K562 (cell line): ENCODE data around the gene DCAF8. TPM values are rescaled to one million over a fixed set of nuclear protein-coding genes. Genes with fewer than 3 reads are reported as not detected.
A peak's percentile ranks its signal among the peaks of the same experiment; 100 is the strongest.

ENCODE experiments used
- ARHGAP35 ChIP-seq: fragments of 450-650 bp; IDR thresholded peaks from 2 replicates; pipeline ENCODE4 v1.6.1; 2018; ENCODE audit not compliant: partially characterized antibody
- BACH1 ChIP-seq: fragments of 200-800 bp; sonication (Bioruptor generic); IDR thresholded peaks from 2 replicates; pipeline ENCODE4 v1.6.1; 2016; ENCODE audit warnings: missing genetic modification characterization, missing compliant biosample characterization
- CTBP1 ChIP-seq: fragments of 450-650 bp; IDR thresholded peaks from 2 replicates; pipeline ENCODE4 v1.6.1; 2016; ENCODE audit warnings: borderline replicate concordance
- FOSL1 ChIP-seq: fragments of 200-800 bp; sonication (Bioruptor generic); conservative IDR thresholded peaks from 2 replicates; pipeline ENCODE4 v1.6.1; 2016; ENCODE audit warnings: missing genetic modification characterization, missing compliant biosample characterization
- MAFF ChIP-seq: IDR thresholded peaks from 2 replicates; pipeline ENCODE4 v1.6.1; 2012; ENCODE audit warnings: low read length, improper control_type of control experiment
- MYBL2 ChIP-seq, 2 experiments: fragments of 450-650 bp in 1 of 2; sonication (generic) in 1 of 2; formaldehyde crosslinking in 1 of 2; IDR thresholded peaks; 2 replicates each; pipeline versions ENCODE4 v1.6.1 to v1.8.1; 2017 to 2022; ENCODE audit warnings: borderline replicate concordance in 1 of 2, inconsistent platforms in 1 of 2, low read depth in 1 of 2, mild to moderate bottlenecking in 1 of 2, missing genetic modification reagents in 1 of 2, moderate library complexity in 1 of 2
- NFATC3 ChIP-seq: fragments of 450-650 bp; IDR thresholded peaks from 2 replicates; pipeline ENCODE4 v1.6.1; 2017; ENCODE audit warnings: mild to moderate bottlenecking
- NFRKB ChIP-seq: fragments of 450-650 bp; IDR thresholded peaks from 2 replicates; pipeline ENCODE4 v1.6.1; 2016; ENCODE audit warnings: low read depth
- OTX1 ChIP-seq: fragments of 450-650 bp; formaldehyde crosslinking; IDR thresholded peaks from 2 replicates; pipeline ENCODE4 v1.4.0; 2022; ENCODE audit warnings: mild to moderate bottlenecking
- PCBP1 ChIP-seq: fragments of 200-400 bp; formaldehyde crosslinking; IDR thresholded peaks from 2 replicates; pipeline ENCODE4 v1.6.1; 2018; ENCODE audit warnings: mild to moderate bottlenecking, low read depth, low read length; ENCODE audit not compliant: poor library complexity, severe bottlenecking
- RFX7 ChIP-seq: fragments of 250-450 bp; sonication (Bioruptor Pico); IDR thresholded peaks from 2 replicates; pipeline ENCODE4 v1.5.1; 2021; ENCODE audit warnings: mild to moderate bottlenecking
- SAFB2 ChIP-seq: fragments of 200-400 bp; formaldehyde crosslinking; IDR thresholded peaks from 2 replicates; pipeline ENCODE4 v1.6.1; 2018; ENCODE audit warnings: borderline replicate concordance, low read length, low read depth, moderate library complexity; ENCODE audit not compliant: severe bottlenecking
- SIX5 ChIP-seq, 2 experiments: IDR thresholded peaks; 2 replicates each; pipeline ENCODE4 v1.6.1; 2011; ENCODE audit warnings: low read length in 2 of 2, borderline replicate concordance in 1 of 2, low read depth in 1 of 2, mild to moderate bottlenecking in 1 of 2, moderate library complexity in 1 of 2; ENCODE audit not compliant: insufficient read depth in 1 of 2
- SMAD1 ChIP-seq: fragments of 150-350 bp; IDR thresholded peaks from 2 replicates; pipeline ENCODE4 v1.6.1; 2014; ENCODE audit warnings: low read length, low read depth; ENCODE audit not compliant: partially characterized antibody
- SREBF2 ChIP-seq: sonication (generic); formaldehyde crosslinking; IDR thresholded peaks from 2 replicates; pipeline ENCODE4 v1.4.0; 2020; ENCODE audit warnings: mild to moderate bottlenecking, missing genetic modification reagents
- U2AF2 ChIP-seq: fragments of 200-400 bp; formaldehyde crosslinking; optimal IDR thresholded peaks from 2 replicates; pipeline ENCODE3; 2017; ENCODE audit warnings: low read depth, mild to moderate bottlenecking, low read length
- ZBED1 ChIP-seq: IDR thresholded peaks from 2 replicates; pipeline ENCODE4 v1.6.1; 2014
- ZFP30 ChIP-seq: fragments of 250-450 bp; sonication (Bioruptor Pico); IDR thresholded peaks from 2 replicates; pipeline ENCODE4 v1.8.0; 2022; ENCODE audit warnings: moderate library complexity, mild to moderate bottlenecking, inconsistent platforms, borderline replicate concordance
- ZNF134 ChIP-seq: fragments of 250-450 bp; sonication (Bioruptor Pico); conservative IDR thresholded peaks from 2 replicates; pipeline ENCODE4 v1.4.0; 2020
- ZNF354B ChIP-seq: fragments of 250-450 bp; sonication (Bioruptor Pico); IDR thresholded peaks from 2 replicates; pipeline ENCODE4 v1.4.0; 2020
- ZNF551 ChIP-seq: fragments of 250-450 bp; sonication (Bioruptor Pico); IDR thresholded peaks from 2 replicates; pipeline ENCODE4 v1.5.0; 2021; ENCODE audit warnings: mild to moderate bottlenecking, moderate library complexity
- ZNF76 ChIP-seq: fragments of 250-450 bp; sonication (Bioruptor Pico); IDR thresholded peaks from 2 replicates; pipeline ENCODE4 v1.4.0; 2020; ENCODE audit warnings: mild to moderate bottlenecking, moderate library complexity, borderline replicate concordance
- polyA plus RNA-seq, 8 experiments: library from polyadenylated mRNA; depleted of rRNA in 4 of 8; stranded (reverse) in 5 of 8; unstranded in 3 of 8; fragments of >200 nt; fragmentation: Nextera tagmentation in 2 of 8; fragmentation: Illumina TruSeq in 1 of 8; extraction: Ambion mirVana in 2 of 8; extraction: Trizol in 1 of 8; gene quantifications; 2 replicates each; pipeline versions ENCODE4 v1.2.1 to v1.2.3, GENCODE V29; 2011 to 2014; ENCODE audit warnings: inconsistent platforms in 1 of 8, missing spikeins in 1 of 8
- total RNA-seq, 7 experiments: library from RNA; depleted of rRNA in 6 of 7; stranded (reverse); fragments of >200 nt in 6 of 7; fragmentation: Illumina TruSeq in 2 of 7; extraction: Trizol in 2 of 7; gene quantifications; 2 replicates each; pipeline versions ENCODE4 v1.2.1 to v1.2.3, GENCODE V29; 2011 to 2021; ENCODE audit warnings: low replicate concordance in 1 of 7
- TF ChIP-seq, protein P1 (sequence below), 2 experiments: IDR thresholded peaks; 2 replicates each; pipeline ENCODE4 v1.6.1; 2012; ENCODE audit warnings: improper control_type of control experiment in 2 of 2, low read depth in 2 of 2, low read length in 2 of 2, borderline replicate concordance in 1 of 2
- TF ChIP-seq, protein P2 (sequence below): fragments of 450-650 bp; IDR thresholded peaks from 2 replicates; pipeline ENCODE4 v1.6.1; 2016; ENCODE audit warnings: low read depth, mild to moderate bottlenecking, moderate library complexity
- TF ChIP-seq, protein P3 (sequence below): sonication (generic); formaldehyde crosslinking; IDR thresholded peaks from 2 replicates; pipeline ENCODE4 v1.9.0; 2022; ENCODE audit warnings: mild to moderate bottlenecking, missing genetic modification reagents

The DCAF8 gene
- total and polyA plus RNA-seq, 9 of the 15 experiments (the other 6 are each of a cell fraction or from before 2014, with no cell fraction given) = 11.6 to 149 (median 81.3) TPM

DNA sequence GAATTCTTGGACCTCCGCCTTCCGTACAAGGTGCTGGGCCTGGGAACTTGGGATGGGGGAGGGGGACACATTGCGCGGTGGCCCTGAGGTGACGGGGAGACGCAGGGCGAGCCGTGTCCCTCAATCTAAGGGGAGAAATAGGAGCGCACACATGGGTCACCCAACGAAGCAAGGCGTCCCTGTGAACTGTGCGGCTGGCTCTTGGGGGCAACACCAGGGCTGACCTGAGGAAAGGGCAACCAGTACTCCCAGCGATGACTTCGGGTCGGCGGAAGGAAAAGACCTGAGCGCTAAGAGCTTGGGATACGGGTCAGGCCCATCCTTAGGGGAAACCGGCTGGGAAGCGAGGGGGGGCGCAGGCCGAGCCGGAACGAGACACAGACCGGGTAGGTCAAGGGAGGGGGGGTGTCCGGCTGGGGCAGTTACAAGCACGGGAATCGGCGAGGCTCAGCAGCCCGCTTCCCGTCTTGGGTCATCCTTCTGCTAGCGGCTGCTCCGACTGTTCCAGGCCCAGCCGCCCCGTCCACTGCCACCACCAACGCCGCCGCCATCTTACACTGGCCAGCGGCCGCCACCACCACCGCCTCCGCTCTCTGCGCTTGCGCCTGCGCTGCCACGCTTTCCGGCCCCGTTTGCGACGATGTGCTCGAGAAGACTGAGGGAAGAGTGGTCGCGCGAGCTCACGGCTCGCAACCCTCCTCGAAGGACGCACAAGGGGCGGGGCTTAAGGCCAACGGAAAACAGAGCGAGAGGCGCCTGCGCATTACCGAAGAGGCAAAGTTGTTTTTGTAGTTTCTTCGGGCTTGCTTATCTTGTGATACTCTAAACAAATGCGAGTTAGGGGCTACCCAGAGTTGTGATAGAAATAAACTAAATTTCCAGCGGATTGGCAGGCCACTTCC is at the start of gene DCAF8 (continued):
- TF ChIP-seq ZNF76 (CRISPR knock-in tag) (no peak), ZFP30 (CRISPR knock-in tag) (no peak), PCBP1 (peak; percentile 67), SAFB2 (no peak), ZNF551 (CRISPR knock-in tag) (no peak), NFATC3 (no peak), SMAD1 (peak; percentile 77), ZNF134 (no peak), SREBF2 (no peak), FOSL1 (tag) (peak; percentile 82), CTBP1 (peak; percentile 38; the same call in 1 of the 2 replicates), BACH1 (no peak), U2AF2 (no peak), NFRKB (peak; percentile 98), OTX1 (CRISPR knock-in tag) (peak; percentile 69; the same call in 1 of the 2 replicates), ZBED1 (peak; percentile 39; the same call in 1 of the 2 replicates), MAFF (no peak), MYBL2 (IDR thresholded peaks at IDR 0.05; ENCODE audit: low read depth) (peak; percentile 32; the same call in 1 of the 2 replicates), MYBL2 (CRISPR knock-in tag; IDR thresholded peaks at IDR 0.05; ENCODE audit: borderline replicate concordance) (no peak), ZNF354B (CRISPR knock-in tag) (no peak), RFX7 (CRISPR knock-in tag) (no peak), ARHGAP35 (no peak), SIX5 (IDR thresholded peaks at IDR 0.05; ENCODE audit: borderline replicate concordance in 1 of 2, insufficient read depth in 1 of 2, low read depth in 1 of 2, low read length in 2 of 2) (no peak; a peak in 1 of 4 replicates)
- TF ChIP-seq, protein P1, sequence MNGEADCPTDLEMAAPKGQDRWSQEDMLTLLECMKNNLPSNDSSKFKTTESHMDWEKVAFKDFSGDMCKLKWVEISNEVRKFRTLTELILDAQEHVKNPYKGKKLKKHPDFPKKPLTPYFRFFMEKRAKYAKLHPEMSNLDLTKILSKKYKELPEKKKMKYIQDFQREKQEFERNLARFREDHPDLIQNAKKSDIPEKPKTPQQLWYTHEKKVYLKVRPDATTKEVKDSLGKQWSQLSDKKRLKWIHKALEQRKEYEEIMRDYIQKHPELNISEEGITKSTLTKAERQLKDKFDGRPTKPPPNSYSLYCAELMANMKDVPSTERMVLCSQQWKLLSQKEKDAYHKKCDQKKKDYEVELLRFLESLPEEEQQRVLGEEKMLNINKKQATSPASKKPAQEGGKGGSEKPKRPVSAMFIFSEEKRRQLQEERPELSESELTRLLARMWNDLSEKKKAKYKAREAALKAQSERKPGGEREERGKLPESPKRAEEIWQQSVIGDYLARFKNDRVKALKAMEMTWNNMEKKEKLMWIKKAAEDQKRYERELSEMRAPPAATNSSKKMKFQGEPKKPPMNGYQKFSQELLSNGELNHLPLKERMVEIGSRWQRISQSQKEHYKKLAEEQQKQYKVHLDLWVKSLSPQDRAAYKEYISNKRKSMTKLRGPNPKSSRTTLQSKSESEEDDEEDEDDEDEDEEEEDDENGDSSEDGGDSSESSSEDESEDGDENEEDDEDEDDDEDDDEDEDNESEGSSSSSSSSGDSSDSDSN (IDR thresholded peaks at IDR 0.05; ENCODE audit: borderline replicate concordance in 1 of 2, low read depth in 2 of 2, low read length in 2 of 2) = peak in 1 of 2 experiments; percentile 42; a peak in 1 of 4 replicates
- TF ChIP-seq, protein P2, sequence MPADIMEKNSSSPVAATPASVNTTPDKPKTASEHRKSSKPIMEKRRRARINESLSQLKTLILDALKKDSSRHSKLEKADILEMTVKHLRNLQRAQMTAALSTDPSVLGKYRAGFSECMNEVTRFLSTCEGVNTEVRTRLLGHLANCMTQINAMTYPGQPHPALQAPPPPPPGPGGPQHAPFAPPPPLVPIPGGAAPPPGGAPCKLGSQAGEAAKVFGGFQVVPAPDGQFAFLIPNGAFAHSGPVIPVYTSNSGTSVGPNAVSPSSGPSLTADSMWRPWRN = no peak
- TF ChIP-seq, protein P3, sequence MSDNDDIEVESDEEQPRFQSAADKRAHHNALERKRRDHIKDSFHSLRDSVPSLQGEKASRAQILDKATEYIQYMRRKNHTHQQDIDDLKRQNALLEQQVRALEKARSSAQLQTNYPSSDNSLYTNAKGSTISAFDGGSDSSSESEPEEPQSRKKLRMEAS (CRISPR knock-in tag) = 0 out of 2 replicates have a peak, but pooled peaks have one; percentile 24
